Amygdala (tissue), 56 donors: ENCODE data around the gene GOLGA2.
A peak's percentile ranks its signal among the peaks of the same experiment; 100 is the strongest.
"Not testable (repeated sequence)": the region's sequence is repeated elsewhere in the genome, so short reads cannot be mapped to it uniquely, and the experiment has no call there.

Experiments
- DNase-seq, 56 donors: peaks; one replicate each; lab custom pipeline; 2025; lab: John Stamatoyannopoulos, UW

GOLGA2 gene

DNA sequence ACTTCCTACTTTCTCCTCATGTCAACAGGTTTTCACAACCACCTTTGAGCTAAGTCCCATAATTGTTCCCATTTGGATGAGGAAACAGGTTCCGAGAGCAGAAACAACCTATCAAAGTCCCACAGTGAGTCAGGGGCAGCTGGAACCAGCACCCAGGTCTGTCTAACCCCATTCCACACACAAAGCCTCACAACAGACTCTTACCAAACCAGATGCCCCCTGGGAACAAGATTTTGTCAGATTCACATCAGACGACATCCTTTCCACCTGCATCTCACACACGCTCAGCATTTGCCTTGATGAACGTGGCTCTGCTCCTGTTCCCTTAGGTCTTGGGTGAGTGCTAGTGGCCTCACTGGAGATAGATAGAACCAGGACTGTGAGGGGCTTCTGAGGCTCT is 17.3 kb upstream of the GOLGA2 start:
- no peak for DNase-seq

DNA sequence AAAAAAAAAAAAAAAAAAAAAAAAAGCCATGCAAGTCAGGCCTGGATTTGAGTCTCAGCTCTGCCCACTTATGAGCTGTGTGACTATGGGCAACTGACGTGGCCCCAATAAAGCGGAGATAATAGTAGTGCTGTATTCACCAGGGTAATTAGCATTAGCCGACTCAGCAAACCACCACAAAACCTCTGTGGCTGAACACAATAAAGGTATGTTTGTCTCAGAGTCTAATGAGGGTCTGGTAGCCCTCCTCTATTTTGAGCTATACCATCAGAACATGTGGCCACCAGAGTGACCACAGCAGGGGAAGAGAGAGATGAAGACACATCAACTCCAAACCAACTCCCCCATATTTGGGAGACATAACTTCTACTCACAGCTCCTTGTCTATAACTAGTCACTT is 16.2 kb upstream of the GOLGA2 start:
- DNase-seq, result no peak

DNA sequence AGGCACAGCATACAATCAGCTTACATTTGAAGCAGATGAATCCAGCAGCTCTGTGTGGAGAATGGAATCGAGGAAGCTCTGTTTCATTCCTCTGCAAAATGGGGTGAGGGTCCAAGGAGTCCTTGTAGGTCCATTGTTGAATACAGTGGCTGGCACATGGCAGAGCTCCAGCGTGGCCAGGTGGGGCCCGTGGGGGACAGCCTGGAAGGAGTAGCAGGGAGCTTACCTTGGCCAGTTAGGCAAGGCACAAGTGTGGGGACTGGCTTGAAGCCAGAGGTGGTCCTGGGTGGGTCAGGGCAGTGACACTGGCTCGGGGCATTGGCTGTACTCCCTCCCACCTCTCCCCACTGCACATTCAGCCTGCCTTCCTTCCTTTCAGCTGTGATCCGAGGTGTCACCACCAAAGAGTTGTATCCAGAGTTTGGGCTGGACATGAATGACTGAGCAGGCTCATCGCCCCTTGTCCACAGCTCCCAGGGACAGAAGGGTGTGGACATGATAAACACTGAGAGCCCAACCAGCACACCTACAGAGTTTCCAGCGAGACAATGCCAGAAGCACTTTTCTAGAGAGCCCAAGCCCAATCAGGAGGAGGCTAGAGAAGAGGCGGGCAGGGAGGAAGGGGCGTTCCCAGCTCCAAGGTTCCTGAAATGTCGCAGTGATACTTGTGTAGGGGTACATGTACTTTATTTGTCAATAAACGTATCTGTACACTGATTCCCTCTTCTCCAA is 12.6 kb upstream of the GOLGA2 start:
- DNase-seq, result no peak

DNA sequence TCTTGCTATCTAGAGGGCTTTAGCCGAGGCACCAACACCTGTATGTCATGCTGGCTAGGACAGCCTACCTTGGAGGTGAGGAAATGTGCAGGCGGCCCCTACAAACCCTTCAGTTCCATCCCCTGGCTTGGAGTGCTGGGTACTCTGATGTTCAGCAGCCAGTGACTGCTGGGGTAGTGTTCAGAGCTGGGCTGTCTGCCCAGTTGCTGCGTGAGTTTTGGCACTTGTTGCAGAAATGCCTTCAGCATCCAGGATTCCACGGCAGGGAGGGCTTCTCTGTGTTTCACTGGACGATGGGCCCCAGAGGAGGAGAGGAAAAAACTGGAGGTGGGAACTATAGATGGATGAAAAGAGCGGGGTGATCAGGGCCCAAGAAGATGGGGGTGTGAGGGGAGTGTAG is 10.6 kb upstream of the GOLGA2 start:
- DNase-seq, result peak in 53 of 56 donors; percentile 4 to 87 (median 57)

DNA sequence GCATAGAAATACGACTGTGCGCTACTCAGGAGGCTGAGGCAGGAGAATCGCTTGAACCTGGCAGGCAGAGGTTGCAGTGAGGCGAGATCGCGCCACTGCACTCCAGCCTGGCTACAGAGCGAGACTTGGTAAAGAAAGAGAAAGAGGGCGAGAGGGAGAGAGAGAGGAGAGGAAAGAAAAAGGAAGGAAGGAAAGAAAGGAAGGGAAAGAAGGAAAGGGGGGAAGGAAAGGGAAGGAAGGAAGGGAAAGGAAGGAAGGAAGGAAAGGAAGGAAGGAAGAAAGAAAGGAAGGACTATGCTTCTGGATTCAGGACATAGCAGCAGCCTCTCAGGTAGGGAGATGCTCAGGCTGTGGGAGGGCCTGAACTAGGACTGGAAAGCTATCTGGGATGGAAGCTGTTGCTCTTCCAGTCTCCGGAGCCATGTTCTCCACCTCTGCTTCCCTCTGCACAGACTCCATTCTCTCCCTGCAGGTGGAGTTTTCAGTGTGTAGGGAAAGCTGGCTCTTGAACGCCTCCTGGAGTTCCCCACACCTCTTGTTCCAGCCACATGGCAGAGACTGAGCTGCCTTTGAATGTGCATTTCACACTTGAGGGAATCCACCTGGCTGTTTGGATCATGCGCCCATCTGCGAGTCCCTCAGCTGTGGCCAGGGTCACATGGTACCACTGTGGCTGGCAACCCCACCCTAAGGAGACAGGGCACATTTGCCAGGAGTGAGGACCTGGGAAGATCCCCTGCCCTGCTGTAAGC is 9.4 kb upstream of the GOLGA2 start:
- DNase-seq, result no peak

DNA sequence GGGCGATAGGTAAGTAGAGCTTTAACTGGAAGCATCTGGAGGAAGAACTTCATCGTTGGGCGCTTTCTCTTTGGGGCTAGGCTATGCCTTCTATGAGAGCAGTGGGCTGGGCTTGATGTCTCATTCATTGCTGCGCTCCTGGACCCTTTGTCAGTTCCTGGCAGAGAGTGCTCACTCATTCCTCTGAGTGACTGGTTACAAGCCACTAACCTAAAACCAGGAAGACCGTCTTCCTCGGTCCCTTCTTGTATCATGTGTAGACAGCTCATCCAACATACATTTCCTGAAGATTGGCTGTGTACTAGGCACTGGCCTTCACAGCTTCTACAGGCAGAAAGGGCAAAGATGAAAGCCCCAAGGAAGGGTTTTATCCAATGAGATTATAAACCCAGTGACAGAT is 6.7 kb upstream of the GOLGA2 start:
- no peak for DNase-seq

DNA sequence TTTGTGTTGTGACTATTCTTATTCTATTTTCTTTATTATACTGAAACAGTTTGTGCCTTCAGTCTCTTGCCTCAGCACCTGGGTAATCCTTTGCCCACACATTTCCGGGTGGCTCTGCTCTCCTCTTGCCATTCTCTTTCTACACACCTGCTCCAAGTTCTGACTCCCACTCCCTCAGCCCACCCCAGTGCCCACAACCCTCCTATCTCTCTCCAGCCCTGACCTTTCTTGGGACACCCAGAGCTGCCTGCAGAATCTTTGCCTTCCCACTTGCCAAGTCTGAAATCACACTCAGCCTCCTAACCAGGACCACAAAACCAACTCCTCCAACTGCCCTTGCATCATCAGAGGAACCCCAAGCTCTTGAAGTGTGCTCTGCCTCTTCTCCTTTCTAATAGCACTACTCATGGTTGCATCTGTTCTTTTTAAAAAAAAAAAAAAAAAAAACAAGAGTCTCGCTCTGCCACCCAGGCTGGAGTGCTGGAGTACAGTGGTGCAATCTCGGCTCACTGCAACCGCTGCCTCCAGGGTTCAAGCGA is 4.3 kb upstream of the GOLGA2 start:
- no peak for DNase-seq

DNA sequence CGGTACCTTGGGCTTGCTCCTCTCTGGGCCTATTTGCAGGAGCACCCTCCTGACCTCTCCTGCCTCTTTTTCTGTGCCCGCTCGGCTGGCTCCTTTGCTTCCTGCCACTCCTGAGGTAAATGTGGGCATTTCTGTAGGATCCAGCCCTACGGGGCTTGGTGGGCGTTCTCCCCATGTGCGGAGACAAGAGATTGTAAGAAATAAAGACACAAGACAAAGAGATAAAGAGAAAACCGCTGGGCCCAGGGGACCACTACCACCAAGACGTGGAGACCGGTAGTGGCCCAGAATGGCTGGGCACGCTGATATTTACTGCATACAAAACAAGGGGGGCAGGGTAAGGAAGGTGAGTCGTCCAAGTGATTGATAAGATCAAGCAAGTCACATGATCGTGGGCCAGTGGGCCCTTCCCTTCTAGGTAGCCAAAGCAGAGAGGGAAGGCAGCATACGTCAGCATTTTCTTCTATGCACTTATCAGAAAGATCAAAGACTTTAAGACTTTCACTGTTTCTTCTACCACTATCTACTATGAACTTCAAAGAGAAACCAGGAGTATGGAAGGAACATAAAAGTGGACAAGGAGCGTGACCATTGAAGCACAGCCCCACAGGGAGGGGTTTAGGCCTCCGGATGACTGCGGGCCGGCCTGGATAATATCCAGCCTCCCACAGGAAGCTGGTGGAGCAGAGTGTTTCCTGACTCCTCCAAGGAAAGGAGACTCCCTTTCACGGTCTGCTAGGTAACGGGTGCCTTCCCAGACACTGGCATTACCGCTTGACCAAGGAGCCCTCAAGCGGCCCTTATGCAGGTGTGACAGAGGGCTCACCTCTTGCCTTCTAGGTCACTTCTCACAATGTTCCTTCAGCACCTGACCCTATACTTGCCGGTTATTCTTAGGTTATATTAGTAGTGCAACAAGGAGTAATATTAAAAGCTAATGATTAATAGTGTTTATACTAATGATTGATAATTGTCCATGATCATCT is 3.6 kb upstream of the GOLGA2 start:
- not testable (repeated sequence) for DNase-seq

DNA sequence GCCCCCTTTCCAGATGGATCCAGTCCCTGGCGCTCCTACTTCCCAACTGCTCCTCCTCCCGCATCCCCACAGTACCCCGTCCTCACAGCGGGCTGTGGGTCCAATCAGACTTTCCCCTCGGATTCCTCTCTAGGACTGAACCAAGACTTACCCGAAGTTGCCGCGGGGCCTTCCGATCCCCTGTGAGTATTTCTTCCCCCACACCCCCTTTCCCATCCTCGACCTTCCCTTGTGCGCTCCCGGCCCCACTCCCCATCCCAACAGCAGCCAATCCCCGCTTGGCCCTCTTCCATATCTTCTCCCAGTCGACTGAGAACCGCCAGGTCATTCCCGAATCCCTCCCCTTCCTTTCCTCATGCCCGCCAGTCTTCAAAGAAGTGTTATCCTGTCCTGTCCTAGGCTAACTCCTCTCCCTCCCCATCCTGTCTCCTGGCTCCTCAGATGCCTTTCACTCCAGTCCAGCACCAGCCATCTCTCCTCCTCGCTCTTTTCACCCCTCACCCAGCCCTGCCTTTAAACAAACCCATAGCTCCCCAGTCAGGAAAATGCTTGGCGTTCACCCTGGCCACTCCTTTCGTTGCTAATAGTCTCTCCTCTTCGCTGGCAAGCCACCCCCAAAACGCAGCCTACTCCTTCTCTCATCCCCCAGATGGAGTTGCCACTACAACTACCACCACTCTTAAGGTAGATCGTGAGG is 915 bp upstream of the GOLGA2 start:
- peak in 2 of 56 donors; percentile 31 to 44 for DNase-seq

DNA sequence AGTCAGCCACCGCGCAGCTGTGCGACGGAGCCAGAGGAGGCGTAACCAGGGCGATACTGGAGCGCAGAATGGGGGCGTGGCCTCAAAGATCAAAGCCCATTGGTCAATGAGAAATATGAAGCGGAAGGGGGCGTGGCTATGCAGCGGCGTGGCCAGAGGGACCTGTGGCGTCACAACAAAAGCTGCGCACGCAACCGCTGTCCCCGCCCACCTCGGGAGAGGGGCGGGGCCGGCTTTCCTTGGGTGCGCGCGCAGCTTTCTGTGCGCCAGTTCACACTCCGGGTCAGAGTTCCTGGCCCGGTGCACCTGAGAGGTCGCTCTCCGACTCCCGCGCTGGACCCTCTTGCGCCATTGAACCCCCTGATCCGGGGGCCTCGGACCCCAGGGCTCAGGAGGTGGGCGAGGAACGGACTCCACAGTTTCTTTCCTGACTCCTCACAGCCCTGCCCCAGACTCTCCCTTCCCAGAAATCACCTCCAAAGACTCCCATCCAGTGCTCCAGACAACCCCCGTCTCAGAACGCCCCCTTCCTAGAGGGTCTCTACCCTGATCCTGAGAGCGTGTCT is 284 bp upstream of the GOLGA2 start, which contains the start of gene SWI5:
SWI5 (plus strand) TSS at position 269 of the 566 bp plus-strand sequence.
- peak; percentile 80 to 99 (median 98) for DNase-seq

DNA sequence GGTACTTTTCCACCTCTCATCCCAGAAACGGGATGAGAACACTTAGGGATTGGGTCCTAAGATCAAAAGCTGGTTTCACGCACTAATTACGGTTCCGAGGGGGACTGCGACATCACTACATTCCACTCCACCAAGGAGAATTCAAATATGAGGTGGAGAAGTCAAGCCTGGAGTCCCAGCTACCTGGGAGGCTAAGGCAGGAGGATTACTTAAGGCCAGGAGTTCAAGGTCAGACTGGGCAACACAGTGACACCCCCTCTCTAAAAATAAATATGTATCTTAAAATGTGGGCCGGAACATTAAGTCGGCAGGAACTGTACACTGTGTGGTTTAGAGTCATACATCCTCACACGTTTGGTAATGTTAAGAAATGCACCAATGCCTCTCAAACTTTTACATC is 1.6 kb downstream of the GOLGA2 start:
- DNase-seq, result no peak

DNA sequence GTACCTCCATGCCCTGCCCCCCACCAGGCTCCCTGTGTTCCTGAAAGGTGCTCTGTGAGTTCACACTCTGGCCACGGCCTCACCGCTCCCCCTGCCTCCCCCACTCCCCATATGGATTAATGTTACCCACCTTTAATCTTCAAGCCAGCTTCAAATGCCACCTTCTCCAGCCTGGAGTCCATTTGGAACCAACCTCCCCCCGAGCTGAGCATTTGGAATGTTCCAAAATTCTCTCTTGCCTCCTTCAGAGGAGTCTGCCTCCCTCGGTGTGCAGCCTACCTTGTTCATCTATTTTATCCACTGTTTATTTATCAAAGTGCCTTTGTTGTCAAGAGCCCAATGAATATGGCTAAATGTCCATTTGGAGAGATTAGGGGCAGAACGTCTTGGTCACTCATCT is 4.3 kb downstream of the GOLGA2 start:
- DNase-seq, result no peak

DNA sequence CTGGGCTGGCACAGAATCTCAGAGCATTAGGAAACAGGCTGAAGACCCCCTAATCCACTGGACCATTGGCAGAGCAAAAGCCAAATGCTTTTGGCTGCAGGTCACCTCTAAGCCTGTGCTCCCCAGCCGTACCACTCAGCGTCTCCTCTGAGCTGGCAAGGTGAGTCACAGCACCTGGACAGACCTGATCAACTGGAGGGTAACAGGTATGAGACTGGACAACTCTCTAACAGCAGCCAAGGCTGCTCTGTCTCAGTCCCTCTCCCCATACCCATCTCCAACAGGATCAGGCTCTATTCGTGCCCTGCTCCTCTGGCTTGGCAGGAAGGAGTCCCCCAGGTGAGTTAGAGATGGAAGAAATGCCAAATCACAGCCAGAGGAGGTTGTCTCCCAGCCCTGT is 4.7 kb downstream of the GOLGA2 start:
- DNase-seq, result no peak

DNA sequence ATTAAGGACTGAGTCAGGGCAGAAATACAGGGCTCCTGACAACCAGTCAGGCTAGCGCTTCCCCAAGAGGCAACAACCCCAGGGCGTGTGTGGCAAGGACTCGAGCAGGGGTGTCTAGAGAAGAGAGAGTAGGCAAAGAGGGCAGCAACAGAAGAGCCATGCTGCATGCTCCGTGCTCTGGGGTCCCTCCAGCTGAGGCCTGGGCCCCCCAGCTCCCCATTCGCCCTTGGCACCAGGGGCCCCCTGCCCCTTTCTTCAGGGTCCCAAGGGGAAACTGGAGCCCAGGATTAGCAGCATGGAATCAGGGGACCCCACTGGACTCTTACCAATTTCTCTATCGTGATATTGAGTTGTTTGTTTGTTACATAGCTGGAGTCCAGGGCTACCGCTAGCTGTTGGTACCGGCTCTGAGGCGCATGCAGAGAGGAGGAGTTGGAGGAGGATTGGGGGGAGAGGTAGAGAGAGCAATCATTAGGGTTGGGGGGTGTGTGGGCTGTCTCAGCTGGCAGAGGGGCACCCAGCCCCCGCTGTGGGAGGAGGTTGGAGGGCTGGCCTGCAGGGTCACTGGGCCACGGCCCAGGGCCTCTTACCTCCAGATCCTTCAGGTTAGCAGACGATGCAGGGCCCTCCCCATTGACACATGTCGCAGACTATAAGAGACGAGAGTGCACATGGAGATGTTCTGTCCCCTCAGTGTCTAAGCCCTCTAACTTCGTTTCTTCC is 8.8 kb downstream of the GOLGA2 start:
- DNase-seq, result no peak

DNA sequence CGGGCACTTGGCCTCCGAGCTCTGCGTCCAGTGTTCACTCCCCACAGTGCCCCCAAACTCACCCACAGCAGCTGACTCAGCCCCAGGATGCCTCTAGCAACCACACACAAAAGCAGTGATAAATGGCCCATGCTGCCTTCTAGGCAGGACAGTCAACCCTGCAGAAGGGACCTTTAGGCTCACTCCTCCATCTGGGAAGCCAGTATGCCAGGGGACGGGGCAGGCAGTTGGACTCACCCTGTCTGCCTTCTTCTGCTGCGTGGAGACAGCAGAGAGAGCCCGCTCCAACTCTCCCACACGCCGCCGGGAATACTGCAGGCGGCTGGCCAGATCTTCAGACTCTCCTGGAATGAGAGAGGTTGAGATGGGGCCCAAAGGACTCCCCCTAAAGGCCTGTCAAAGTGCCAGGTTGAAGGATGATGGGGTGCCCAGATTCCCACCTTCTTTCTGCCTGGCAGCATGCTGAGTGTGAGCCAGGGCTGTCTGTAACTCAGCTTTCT is 10.4 kb downstream of the GOLGA2 start:
- DNase-seq, result no peak

DNA sequence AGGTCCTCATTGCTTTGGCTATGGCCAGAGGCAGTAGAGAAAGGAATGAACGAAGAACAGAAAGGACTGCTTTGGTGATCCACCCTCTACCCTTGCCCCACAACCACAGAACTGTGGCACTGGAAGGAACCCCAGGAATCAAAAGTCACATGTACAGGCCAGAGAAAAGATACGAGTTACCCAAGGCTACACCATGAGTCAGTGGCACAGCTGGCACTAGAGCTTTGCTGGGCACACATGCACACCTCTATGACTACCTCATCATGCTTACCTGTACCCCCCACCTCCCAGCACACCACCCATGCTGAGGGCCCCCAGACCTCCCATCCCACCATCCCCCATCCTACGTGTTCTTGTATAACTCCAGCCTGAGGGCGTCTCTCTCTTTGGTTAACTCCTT is 13.1 kb downstream of the GOLGA2 start:
- no peak for DNase-seq

DNA sequence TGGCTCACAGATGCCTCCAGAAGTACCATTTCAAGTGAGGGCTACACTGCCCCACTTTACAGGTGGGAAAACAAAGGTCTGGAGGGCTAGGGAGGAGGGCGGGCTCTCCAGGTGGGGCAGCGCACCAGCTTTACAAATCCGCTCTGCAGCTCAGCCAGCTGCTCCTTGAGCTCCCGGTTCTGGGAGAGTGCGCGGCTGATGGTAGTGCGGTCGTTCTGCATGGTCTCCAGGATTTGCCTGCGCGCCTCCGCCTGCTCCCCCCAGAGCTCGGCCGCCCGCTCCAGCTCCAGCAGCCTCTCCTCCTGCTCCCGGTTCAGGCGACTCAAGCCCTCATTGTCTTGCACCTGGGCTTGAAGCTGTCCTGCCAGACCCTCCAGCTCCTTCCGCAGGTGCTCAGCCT is 15.5 kb downstream of the GOLGA2 start:
- no peak for DNase-seq

DNA sequence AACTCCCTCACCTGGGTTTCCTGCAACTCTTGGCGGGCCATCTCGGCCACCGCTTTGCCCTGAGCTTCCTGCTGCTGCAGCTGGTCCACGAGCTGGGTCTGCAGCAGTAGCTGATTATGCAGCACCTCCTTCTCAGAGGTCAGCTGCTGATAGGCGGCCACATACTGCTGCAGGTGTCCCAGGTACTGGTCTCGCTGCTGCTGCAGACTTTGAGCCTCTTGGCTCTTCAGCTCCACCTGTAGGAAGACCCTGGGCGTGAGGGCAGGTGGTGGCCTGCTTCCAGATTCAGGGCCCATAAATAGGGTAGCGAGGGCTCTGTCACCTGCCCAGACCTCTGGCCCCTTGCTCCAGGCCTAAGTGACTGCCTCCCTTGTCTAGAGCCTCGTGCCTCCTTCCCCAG is 16.7 kb downstream of the GOLGA2 start:
- no peak for DNase-seq

DNA sequence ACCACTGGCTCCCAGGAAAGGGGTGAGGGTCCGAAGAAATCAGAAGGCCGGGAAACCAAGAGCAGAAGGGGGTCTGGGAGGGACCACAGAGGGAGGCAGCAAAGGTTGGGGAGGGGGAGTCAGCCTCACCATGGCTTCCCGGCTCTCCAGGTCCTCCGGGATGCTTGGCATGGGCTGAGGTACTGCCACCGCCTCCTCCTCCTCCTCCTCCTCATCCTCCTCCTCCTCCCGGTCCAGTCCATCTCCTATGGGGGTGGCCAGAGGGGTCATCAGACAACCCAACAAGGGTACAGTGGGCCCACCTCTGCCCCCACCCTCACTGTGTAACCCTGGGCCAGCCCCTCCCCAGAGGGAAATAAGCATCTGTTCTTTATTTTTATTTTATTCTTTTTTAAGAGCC is 17.5 kb downstream of the GOLGA2 start:
- no peak for DNase-seq
